Measurements from ENCODE around the gene ARHGAP26. TPM values are rescaled to one million over a fixed set of nuclear protein-coding genes. Genes with fewer than 3 reads are reported as not detected.

The ARHGAP26 gene
- total RNA-seq, 1 donor from 2014 or later: 8.6 TPM

- TF ChIP-seq, protein P1, sequence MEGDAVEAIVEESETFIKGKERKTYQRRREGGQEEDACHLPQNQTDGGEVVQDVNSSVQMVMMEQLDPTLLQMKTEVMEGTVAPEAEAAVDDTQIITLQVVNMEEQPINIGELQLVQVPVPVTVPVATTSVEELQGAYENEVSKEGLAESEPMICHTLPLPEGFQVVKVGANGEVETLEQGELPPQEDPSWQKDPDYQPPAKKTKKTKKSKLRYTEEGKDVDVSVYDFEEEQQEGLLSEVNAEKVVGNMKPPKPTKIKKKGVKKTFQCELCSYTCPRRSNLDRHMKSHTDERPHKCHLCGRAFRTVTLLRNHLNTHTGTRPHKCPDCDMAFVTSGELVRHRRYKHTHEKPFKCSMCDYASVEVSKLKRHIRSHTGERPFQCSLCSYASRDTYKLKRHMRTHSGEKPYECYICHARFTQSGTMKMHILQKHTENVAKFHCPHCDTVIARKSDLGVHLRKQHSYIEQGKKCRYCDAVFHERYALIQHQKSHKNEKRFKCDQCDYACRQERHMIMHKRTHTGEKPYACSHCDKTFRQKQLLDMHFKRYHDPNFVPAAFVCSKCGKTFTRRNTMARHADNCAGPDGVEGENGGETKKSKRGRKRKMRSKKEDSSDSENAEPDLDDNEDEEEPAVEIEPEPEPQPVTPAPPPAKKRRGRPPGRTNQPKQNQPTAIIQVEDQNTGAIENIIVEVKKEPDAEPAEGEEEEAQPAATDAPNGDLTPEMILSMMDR (IDR thresholded peaks at IDR 0.05; ENCODE audit: insufficient read depth, low read length, poor library complexity, severe bottlenecking): no peak
- no peaks in the 10 kb centered on the region for H3K36me3 ChIP-seq (ENCODE audit: control insufficient read depth, insufficient read depth, low read length)
- no peak for DNase-seq (ENCODE audit: low read depth)
- H3K4me3 ChIP-seq (ENCODE audit: low read depth, low read length): no peak overlapping the region
- no peaks in the 10 kb centered on the region for H3K27me3 ChIP-seq (ENCODE audit: control insufficient read depth, insufficient read depth, low read length)
Measured at GRCh38 chr5:142784401-142784955, 14.3 kb downstream of the ARHGAP26 start.

DNA sequence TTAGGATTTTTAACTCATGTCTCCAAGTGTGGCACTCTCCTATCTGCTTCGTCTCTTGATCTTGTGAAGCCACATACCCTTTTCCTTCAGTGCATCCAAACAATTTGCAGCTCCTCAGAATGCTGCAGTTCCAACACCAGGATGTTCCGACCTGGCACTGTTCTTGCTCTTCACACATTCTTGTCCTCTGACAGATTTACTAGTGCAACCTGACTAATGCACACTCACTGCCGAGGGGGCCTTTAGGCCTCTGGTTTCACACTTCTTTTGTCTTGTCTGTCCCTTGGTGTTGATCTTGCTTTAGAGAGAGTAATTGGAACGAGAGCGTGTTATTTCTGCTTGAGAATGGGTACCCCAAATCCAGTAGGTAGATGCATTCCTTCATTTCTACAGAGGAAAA, 15.0 kb downstream of the ARHGAP26 start:
- Histone ChIP-seq H3K4me3 (ENCODE audit: low read depth, low read length) (no peak overlapping the region), H3K27me3 (ENCODE audit: control insufficient read depth, insufficient read depth, low read length) (no peaks in the 10 kb centered on the region), H3K36me3 (ENCODE audit: control insufficient read depth, insufficient read depth, low read length) (no peaks in the 10 kb centered on the region)
- TF ChIP-seq, protein P1 (IDR thresholded peaks at IDR 0.05; ENCODE audit: insufficient read depth, low read length, poor library complexity, severe bottlenecking): no peak
- DNase-seq (ENCODE audit: low read depth): no peak

DNA sequence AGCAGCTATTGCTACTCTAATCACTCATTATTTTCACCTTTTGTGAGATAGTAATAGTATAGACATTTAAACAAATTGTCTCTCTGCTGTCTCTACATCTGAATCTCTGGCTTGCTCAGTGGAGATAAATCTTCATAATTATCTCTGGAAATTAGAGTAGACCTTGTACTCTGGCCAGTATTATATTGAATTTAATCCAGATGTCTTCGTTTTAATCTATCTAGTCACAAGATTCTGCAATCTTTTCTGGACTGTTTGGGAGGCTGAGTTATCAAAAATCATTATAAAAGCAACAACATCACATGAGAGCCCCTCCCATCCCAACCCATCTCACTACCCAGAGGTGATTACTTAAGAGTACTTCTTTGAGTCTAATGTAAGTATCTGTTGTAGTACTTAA, 19.0 kb downstream of the ARHGAP26 start:
- H3K27me3 ChIP-seq (ENCODE audit: control insufficient read depth, insufficient read depth, low read length): no peaks in the 10 kb centered on the region
- TF ChIP-seq, protein P1 (IDR thresholded peaks at IDR 0.05; ENCODE audit: insufficient read depth, low read length, poor library complexity, severe bottlenecking): no peak
- no peak overlapping the region for H3K4me3 ChIP-seq (ENCODE audit: low read depth, low read length)
- H3K36me3 ChIP-seq (ENCODE audit: control insufficient read depth, insufficient read depth, low read length): no peaks in the 10 kb centered on the region
- DNase-seq (ENCODE audit: low read depth): no peak

GRCh38 chr5:142792012-142792864, 22.1 kb downstream of the ARHGAP26 start:
- Histone ChIP-seq H3K27me3 (ENCODE audit: control insufficient read depth, insufficient read depth, low read length) (no peaks in the 10 kb centered on the region), H3K4me3 (ENCODE audit: low read depth, low read length) (no peak overlapping the region), H3K36me3 (ENCODE audit: control insufficient read depth, insufficient read depth, low read length) (no peaks in the 10 kb centered on the region)
- TF ChIP-seq, protein P1 (IDR thresholded peaks at IDR 0.05; ENCODE audit: insufficient read depth, low read length, poor library complexity, severe bottlenecking): no peak
- DNase-seq (ENCODE audit: low read depth): no peak

- no peak for DNase-seq (ENCODE audit: low read depth)
- TF ChIP-seq, protein P1 (IDR thresholded peaks at IDR 0.05; ENCODE audit: insufficient read depth, low read length, poor library complexity, severe bottlenecking): no peak
- Histone ChIP-seq H3K4me3 (ENCODE audit: low read depth, low read length) (no peak overlapping the region), H3K36me3 (ENCODE audit: control insufficient read depth, insufficient read depth, low read length) (no peaks in the 10 kb centered on the region), H3K27me3 (ENCODE audit: control insufficient read depth, insufficient read depth, low read length) (no peaks in the 10 kb centered on the region)
Measured at GRCh38 chr5:142792865-142793232, 22.7 kb downstream of the ARHGAP26 start.
